GM21390 (cell line): ENCODE results near the gene RFXAP.
"Not testable (repeated sequence)": the region's sequence is repeated elsewhere in the genome, so short reads cannot be mapped to it uniquely, and the experiment has no call there.

ENCODE experiments used
- ATAC-seq: cut with Tn5 transposase; IDR thresholded peaks from one replicate; pipeline ENCODE4 v1.9.1; 2021; ENCODE audit not compliant: unreplicated experiment

RFXAP gene

DNA sequence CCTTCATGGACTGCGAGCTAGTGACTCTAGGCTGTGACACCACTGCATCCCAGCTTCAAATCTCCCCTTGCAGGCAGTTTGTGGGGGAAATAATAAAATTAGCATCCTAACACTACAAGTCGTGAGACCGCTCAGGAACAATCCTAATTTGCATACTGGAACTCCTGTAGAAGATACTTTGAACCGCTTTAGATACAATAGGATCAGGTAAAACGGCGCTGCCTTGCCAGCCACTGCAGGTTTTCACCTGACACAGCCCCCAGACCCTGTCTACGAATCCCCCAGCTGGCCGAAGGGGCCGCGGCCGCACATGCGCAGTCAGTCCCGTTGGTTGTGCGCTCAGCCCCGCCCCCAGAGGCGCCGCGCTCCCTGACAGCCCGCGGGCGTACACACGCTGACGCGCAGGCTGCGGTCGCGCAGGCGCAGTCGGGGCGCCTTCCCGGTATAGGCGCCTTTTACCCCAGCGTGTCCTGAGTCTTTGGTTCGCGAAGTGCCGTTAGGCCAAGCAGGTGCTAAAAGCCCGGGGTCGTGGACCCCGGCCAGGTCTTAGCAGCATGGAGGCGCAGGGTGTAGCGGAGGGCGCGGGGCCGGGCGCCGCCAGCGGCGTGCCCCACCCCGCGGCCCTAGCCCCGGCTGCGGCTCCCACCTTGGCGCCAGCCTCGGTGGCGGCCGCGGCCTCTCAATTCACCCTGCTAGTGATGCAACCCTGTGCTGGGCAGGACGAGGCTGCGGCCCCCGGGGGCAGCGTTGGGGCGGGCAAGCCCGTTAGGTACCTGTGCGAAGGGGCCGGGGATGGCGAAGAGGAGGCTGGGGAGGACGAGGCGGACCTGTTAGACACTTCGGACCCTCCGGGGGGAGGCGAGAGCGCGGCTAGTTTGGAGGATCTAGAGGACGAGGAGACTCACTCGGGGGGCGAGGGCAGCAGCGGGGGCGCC lies at the start of gene RFXAP:
RFXAP (plus strand) TSS at position 419 of the 935 bp plus-strand sequence; CDS start at position 555, 136 bp downstream.
- ATAC-seq, result peak; percentile 83

DNA sequence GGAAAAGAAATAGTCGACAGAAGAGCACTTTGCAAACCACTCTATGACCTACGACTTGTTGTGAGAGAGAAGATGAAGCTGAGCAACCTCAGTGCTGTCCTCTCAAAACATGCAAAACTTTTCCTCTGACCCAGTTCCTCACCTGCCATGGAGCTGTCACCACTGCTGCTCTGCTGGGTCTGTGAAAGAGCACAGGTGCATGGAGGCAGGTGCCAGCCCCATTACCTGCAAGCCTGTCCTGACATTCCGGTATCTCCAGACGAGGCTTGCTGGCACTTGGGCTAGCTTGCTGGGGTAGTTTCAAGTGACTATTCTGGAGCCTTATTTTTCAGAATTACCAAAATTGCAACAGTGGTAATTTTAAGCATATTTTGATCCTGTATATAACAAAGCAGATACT lies 49.5 kb upstream of the RFXAP start:
- ATAC-seq, result no peak

- no peak for ATAC-seq
Observed at GRCh38 chr13:36770741-36771140, 48.3 kb upstream of the RFXAP start.

- ATAC-seq, result no peak
Observed at GRCh38 chr13:36772853-36773252, 46.2 kb upstream of the RFXAP start.

DNA sequence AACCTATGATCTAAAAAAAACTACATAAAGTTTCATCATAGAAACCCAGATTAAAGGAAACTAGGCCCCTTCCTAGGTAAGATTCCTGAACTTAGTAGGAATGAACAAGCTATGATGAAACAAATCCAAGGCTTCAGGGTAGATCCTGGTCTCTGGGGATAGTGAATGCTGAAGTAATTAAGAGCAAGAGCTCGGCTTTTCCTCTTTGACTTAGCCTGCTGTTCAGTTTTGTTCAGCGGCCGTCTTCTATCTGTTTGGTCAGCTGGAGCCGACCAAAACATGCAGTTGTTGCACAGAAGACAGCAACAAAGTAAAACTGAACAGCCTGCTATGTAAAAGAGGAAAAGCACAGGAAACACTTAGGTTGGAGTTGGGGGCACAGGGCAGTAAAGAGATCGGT lies 44.1 kb upstream of the RFXAP start:
- no peak for ATAC-seq

- ATAC-seq, result no peak
Observed at GRCh38 chr13:36776175-36776574, 42.8 kb upstream of the RFXAP start.

DNA sequence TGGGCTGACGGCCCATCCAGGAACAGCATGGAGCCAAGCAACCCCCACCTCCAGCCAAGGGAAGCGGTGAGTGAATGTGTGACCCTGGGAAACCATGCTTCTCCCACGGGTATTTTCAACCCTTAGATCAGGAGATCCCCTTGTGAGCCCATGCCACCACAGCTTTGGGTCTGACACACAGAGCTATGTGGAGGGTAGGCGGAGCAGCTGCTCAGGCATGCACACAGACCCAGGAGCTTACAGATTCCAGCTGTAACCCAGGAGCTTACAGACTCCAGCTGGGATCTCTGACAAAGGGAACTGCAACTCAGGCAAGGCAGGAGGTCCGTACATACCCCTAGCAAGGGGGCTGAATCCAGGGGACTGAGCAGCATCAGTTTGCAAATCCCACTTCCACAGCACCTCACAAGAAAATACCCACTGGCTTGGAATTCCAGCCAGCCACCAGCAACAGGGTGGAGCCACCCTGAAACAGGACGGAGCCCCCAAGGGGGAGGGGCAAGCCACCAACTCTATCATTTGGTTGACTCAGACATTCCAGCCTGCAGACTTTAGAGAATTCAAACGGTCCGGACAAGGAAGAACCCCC lies 40.8 kb upstream of the RFXAP start:
- peak; percentile 53 for ATAC-seq

- ATAC-seq, result no peak
Observed at GRCh38 chr13:36783890-36784289, 35.1 kb upstream of the RFXAP start.

DNA sequence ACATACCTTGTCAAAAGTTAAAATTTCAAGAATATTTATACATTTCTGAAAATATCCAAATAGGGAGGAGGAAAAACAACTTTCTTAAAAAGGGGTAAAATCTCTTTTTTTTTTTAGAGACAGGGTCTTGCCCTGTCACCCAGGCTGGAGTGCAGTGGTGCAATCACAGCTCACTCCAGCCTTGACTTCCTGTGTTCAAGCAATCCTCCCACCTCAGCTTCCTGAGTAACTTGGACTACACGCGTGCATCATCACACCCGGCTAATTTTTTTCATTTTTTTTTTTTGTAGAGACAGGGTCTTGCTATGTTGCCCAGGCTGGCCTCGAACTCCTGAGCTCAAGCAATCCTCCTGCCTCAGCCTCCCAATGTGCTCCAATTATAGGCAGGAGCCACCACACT lies 32.8 kb upstream of the RFXAP start:
- ATAC-seq, result not testable (repeated sequence)

DNA sequence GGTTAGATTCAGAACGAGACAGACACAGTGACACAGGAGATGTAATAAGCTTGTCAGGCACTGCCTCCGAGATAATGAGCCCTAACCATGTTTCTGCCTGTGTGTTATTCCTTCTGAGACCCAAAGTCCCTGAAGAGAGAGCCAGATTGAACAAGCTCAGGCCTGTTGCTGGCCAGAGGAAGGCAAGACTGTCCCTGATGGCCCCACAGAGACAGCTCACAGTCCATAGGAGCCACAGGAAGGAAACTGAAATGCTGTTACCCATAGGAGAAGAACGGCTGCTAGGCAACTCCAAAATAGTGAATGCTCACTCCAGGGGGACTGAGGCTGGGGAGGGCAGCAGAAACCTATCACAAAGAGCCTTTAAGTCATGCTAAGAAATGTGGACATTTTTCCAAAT lies 31.8 kb upstream of the RFXAP start:
- ATAC-seq, result no peak

GRCh38 chr13:36788276-36788675 lies 30.7 kb upstream of the RFXAP start:
- ATAC-seq, result no peak

DNA sequence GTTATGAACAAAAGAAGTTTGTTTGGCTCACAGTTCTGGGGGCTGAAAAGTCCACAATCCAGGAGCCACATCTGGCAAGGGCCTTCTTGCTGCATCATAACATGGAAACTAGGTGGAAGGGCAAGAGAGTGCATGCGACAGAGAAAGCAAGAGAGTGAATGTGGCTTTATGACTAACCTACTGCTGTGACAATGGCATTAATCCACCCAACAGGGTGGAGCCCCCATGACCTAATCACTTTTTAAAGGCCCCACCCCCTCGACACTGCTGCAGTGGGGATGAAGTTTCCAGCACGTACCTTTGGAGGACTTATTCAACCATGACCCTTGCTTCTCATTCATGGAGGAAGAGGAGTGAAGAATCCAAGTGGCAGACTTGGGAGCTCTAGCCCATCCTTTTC lies 30.0 kb upstream of the RFXAP start:
- no peak for ATAC-seq

GRCh38 chr13:36789730-36790129 lies 29.3 kb upstream of the RFXAP start:
- no peak for ATAC-seq

- no peak for ATAC-seq
Observed at GRCh38 chr13:36794706-36795105, 24.3 kb upstream of the RFXAP start.

GRCh38 chr13:36795463-36795862 lies 23.6 kb upstream of the RFXAP start:
- ATAC-seq, result no peak

DNA sequence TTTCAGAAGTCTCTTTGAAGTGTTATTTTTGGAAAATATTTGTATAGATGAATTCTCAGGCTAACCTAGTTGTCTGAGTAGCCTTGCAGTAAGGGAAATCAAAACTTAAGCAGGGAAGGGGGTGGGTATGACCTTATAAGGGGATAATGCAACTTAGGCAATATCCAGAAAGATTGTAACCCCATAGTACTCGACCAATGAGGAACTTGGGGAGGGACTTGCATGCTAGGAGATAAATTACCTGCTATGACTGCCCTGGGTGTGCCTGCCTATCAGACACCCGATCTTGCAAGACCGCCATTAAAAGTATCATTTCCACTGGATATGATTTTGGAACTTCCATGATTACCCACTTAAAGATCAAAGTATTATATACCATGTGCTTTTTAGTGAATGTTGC lies 23.0 kb upstream of the RFXAP start:
- ATAC-seq, result no peak

DNA sequence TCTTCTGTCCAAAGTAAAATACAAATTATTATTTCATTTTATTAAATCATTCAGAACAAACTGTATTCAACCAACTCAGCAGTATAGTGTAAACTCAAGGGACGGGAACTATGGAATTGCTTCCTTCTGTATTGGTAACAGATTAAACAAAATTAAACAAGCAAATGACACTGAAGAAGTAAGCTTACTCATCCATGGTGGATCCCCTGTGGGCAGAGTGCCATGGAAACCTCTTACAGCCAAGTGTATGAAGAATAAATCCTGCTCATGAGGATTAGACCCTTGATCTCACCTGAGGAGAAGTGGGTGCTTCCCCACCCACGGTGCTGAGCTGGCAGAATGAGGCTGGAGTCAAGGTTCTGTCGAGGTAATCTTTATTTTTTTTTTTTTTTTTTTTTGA lies 18.0 kb upstream of the RFXAP start:
- no peak for ATAC-seq

DNA sequence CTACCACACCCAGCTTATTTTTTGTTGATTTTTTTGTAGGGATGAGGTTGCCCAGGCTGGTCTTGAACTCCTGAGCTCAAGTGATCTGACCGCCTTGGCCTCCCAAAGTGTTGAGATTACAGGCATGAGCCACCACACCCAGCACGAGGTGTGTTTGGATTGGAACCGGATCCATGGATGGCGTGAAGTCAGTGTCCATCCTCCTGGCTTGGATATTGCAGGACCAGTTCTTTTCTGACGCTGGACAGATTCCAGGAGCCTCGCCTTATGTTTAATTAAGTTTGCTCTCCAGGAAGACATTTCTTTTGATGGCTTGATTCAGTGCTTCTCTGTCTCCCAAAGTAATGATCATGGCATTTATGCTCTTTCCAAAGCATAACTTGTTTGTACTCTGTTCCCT lies 14.4 kb upstream of the RFXAP start:
- no peak for ATAC-seq

- no peak for ATAC-seq
Observed at GRCh38 chr13:36806102-36806501, 12.9 kb upstream of the RFXAP start.

- no peak for ATAC-seq
Observed at GRCh38 chr13:36807616-36808015, 11.4 kb upstream of the RFXAP start.

- ATAC-seq, result no peak
Observed at GRCh38 chr13:36813225-36813624, 5.8 kb upstream of the RFXAP start.

- ATAC-seq, result no peak
Observed at GRCh38 chr13:36814465-36814864, 4.6 kb upstream of the RFXAP start.
